Jurkat, Clone E6-1 (cell line): ENCODE data around the gene OAS3.
"Not testable (repeated sequence)": the region's sequence is repeated elsewhere in the genome, so short reads cannot be mapped to it uniquely, and the experiment has no call there.

ENCODE experiments used
- DNase-seq: peaks from one replicate; pipeline ENCODE4 v3.0.0-alpha.2; 2011; ENCODE audit warnings: low read depth, low spot score
- H3K4me3 ChIP-seq: 2 replicates; pipeline ENCODE4 v1.5.1; 2011; ENCODE audit warnings: mild to moderate bottlenecking, low read length, control low read depth, moderate library complexity

Gene OAS3

DNA sequence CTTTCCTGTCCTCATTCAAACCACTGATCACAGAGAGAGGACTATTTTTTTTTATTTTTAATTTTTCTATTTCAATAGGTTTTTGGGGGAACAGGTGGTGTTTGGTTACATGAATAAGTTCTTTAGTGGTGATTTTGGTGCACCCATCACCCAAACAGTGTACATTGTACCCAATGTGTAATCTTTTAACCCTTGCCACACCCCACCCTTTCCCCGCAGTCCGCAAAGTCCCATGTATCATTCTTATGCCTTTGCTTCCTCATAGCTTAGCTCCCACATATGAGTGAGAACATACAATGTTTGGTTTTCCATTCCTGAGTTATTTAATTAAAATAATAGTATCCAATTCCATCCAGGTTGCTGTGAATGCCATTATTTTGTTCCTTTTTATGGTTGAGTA lies 24.4 kb upstream of the OAS3 start:
- DNase-seq, H3K4me3 ChIP-seq: not testable (repeated sequence)

GRCh38 chr12:112916270-112916669 lies 22.0 kb upstream of the OAS3 start:
- H3K4me3 ChIP-seq, result no peak overlapping the region
- DNase-seq, result no peak

DNA sequence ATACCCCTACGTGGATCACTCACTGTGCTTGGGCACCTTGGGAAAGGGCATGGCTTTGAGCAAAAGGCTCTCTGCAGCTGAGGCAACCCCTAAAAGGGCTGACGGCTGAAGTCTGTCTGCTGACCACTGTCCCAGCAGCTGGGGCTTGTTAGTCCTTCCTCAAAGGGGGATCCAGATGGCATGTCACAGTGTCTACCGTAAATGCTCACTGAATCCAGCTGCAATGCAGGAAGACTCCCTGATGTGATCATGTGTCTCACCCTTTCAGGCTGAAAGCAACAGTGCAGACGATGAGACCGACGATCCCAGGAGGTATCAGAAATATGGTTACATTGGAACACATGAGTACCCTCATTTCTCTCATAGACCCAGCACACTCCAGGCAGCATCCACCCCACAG lies 19.2 kb upstream of the OAS3 start:
- DNase-seq, result no peak
- H3K4me3 ChIP-seq, result no peak overlapping the region

DNA sequence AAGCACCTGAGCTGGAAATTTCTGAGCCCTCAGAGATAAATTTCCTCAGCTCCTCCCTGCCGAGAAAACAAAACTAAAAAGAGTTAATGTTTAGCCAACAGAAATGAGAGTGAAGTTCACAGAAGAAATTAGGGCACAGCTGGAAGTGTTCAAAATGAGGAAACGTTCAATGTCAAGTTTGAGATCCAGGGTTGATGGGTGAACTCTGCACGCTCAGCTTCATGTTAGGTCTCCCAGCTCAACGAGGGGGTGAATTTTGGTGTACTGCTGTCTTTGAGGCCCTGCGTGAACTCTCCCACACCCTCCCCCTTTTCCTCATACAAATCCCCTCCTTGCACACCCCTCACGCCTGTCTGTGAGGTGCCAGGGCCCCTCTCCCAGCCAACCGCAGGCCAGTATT lies 13.3 kb upstream of the OAS3 start:
- DNase-seq, result no peak
- no peak overlapping the region for H3K4me3 ChIP-seq

- H3K4me3 ChIP-seq, DNase-seq: not testable (repeated sequence)
Observed at GRCh38 chr12:112926416-112927033, 11.7 kb upstream of the OAS3 start.

DNA sequence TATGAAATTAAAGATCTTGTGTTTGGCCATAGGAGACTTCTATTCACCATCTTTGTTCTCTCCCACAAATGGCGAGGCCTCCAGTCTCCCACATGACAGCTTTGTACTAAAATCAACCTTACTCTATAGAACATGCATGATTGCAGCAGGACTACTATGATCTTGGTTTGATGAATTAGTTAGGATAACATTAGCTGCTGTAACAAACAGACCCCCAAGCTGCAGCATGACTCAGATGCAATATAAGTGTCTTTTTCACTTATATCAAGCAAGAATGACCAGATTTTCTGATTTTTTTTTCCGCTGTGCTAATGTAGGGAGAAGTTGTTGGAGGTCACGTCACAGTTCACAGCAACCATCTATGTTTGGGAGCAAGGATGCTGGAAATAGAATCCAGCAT lies 10.8 kb upstream of the OAS3 start:
- no peak overlapping the region for H3K4me3 ChIP-seq
- DNase-seq, result no peak

DNA sequence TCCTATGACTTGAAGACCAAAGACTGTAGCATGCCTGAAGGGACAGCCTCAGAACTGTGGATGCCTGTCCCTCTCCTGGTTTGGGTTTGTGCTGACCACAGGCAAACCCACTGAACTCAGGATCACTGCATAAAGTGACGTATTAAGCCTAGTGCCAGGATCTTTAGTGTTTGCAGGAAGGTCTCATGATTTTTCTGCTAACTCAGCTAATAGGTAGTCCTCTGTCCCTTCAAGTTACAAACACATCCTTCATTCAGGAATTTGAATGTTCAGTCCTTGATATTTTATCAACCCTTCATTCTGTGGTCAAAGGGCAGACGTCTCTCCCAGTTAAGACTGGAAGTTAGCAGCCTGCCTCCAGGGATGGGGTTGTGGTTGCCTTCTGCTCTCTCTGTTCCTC lies 10.3 kb upstream of the OAS3 start:
- DNase-seq, result no peak
- H3K4me3 ChIP-seq, result no peak overlapping the region

DNA sequence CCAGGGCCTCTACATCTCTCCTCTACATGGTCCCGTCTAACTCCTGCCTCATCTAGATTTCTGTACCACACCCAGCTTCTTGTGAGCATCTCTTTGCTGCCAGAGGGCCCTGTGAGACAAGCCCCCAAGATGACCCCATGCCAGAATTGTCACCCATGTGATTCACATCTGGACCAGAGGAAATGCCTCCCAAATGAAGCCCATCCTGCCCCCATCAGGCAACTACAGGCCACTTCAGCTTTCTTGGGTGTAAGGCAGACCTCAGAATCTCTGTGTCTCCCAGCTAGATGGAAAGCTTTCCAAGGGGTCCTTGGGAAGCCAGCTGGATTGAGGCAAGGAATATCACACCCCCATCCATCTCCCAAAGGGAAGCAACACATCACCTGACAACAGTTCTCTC lies 9.3 kb upstream of the OAS3 start:
- no peak for DNase-seq
- H3K4me3 ChIP-seq, result no peak overlapping the region

GRCh38 chr12:112929715-112930114 lies 8.6 kb upstream of the OAS3 start:
- DNase-seq, result no peak
- no peak overlapping the region for H3K4me3 ChIP-seq

DNA sequence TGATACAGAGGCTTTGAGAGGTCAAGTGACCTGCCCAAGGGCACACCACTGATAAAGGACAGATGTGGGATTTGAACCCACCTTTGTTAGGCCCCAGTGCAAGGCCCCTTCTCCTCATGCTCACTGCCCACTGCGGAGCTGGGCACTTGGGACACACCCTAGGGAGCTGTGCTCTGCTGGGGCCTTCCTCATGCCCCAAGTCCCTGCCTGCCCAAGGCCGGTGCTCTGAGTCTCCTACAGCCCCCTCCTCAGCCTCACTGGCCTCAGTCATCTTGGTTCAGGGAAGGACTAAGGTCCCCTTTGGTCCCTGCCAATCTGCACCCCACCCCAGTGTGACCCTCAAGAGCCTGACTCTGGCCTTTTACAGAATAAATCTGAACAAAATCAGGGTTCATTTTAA lies 7.9 kb upstream of the OAS3 start:
- no peak overlapping the region for H3K4me3 ChIP-seq

GRCh38 chr12:112932485-112933128 lies 5.7 kb upstream of the OAS3 start:
- no peak overlapping the region for H3K4me3 ChIP-seq
- no peak for DNase-seq

More for the DNA sequence above, 7.9 kb upstream of the OAS3 start:
- no peak for DNase-seq

DNA sequence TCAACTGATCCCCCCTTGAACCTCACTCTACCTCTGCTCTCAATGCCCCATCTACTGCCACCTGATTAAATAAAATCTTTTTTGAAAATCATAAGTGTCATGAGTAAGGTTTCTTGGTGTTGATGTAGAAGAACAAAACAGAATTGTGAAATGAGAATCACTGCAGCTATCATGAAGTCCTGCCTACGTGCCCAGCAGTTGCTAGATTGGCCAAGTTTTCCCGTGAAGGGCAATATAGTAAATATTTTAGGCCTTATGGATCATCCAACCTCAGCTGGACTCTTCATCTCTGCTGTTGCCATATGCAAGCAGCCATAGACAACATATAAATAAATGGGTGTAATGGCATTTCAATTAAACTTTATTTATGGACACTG lies 5.2 kb upstream of the OAS3 start:
- H3K4me3 ChIP-seq, result no peak overlapping the region

GRCh38 chr12:112936264-112936663 lies 2.0 kb upstream of the OAS3 start:
- DNase-seq, result no peak

More for the DNA sequence above, 5.2 kb upstream of the OAS3 start:
- DNase-seq, result no peak

GRCh38 chr12:112936927-112937326 lies 1.3 kb upstream of the OAS3 start:
- no peak overlapping the region for H3K4me3 ChIP-seq
- DNase-seq, result no peak

More at GRCh38 chr12:112936264-112936663, 2.0 kb upstream of the OAS3 start:
- no peak overlapping the region for H3K4me3 ChIP-seq

- DNase-seq, result no peak
- H3K4me3 ChIP-seq, result peak overlapping the region; percentile 78
Observed at GRCh38 chr12:112938751-112939150, 477 bp downstream of the OAS3 start.

- DNase-seq, result no peak
- H3K4me3 ChIP-seq, result peak overlapping the region; percentile 8
Observed at GRCh38 chr12:112939761-112940381, 1.6 kb downstream of the OAS3 start.

GRCh38 chr12:112941528-112942335 lies 3.5 kb downstream of the OAS3 start:
- H3K4me3 ChIP-seq, result no peak overlapping the region
- no peak for DNase-seq

GRCh38 chr12:112942572-112942971 lies 4.3 kb downstream of the OAS3 start:
- no peak for DNase-seq
- H3K4me3 ChIP-seq, result no peak overlapping the region

- no peak overlapping the region for H3K4me3 ChIP-seq
- no peak for DNase-seq
Observed at GRCh38 chr12:112944024-112944690, 5.9 kb downstream of the OAS3 start.
